Measurements from ENCODE around the gene CAPSL.
A peak's percentile ranks its signal among the peaks of the same experiment; 100 is the strongest.
"Not testable (repeated sequence)": the region's sequence is repeated elsewhere in the genome, so short reads cannot be mapped to it uniquely, and the experiment has no call there.

The CAPSL gene

DNA sequence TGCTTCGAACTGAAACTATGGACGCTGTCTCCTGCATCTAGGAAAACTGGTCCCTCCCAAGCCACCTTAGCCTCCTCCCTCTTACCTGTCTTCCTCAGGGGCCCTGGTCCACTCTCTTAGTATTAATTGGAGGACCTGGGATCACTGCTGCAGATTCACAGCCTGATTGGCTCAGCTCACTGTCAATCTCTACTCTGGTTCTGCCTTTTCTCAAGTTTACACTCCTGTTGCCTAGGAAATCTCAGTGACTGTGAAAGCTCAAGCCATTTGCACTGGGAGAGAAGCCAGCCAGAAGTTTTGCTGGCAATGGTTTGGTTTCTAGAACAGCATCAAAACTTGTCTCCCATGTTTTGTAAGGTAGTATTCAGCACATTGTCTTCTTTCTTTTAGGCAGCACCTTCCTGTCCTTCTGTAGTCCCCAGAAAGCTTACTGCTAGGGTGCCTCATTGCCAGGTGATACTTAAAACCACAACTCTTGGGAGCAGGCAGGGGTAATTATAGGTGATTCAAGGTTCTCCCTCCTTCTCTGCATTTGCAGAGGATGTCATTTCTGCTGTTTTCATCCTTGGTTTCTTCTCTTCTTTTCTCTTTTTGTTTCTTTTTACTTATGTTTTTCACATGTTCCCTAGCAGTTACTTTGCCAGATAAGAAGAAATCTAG, at the start of gene CAPSL:
Gene CAPSL, minus strand, starts transcription at position 55 of the 660 bp plus-strand sequence. CDS start 17,502 bp downstream, outside the sequence.
- Histone ChIP-seq H3K36me3 (ENCODE audit: control insufficient read depth, insufficient read depth, low read length) (no peaks in the 10 kb centered on the region), H3K27ac (ENCODE audit: low read depth, low read length) (no peak within 1 kb of the TSS), H3K27me3 (ENCODE audit: control insufficient read depth, insufficient read depth, low read length) (no peaks in the 10 kb centered on the region)

DNA sequence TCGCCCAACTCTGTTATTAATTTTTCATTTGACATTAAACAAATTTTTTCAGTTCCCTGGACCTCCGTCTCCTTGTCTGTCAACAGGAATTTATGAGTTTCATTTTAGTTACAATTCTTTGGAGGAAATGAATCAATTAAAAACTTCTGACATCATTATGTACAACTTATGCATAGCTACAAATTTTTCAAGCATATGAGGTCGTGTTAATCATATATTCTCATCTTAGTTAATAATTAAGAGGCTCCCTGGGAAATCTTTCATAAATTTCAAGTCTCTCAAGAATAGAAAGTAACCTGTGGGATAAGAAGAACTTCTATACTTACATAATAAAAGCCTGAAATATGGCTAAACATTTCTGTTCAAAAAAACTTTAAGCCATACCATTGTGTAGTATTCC, 49.4 kb upstream of the CAPSL start:
- no peaks in the 10 kb centered on the region for H3K36me3 ChIP-seq (ENCODE audit: control insufficient read depth, insufficient read depth, low read length)
- peaks cover 5% of the 10 kb centered on the region; the same call in 1 of the 2 replicates for H3K4me1 ChIP-seq (ENCODE audit: control insufficient read depth, insufficient read depth, low read length)
- no peak overlapping the region for H3K9ac ChIP-seq (ENCODE audit: low read depth, low read length)
- H3K9me3 ChIP-seq (ENCODE audit: control insufficient read depth, insufficient read depth, low read length), result peaks cover under 1% of the 10 kb centered on the region; the same call in 1 of the 2 replicates
- peaks cover 25% of the 10 kb centered on the region for H3K27me3 ChIP-seq (ENCODE audit: control insufficient read depth, insufficient read depth, low read length)
- H3K27ac ChIP-seq (ENCODE audit: low read depth, low read length), result no peak overlapping the region
- H3K4me3 ChIP-seq (ENCODE audit: low read depth, low read length), result no peak overlapping the region

More for the DNA sequence above, at the start of gene CAPSL:
- Histone ChIP-seq H3K4me3 (ENCODE audit: low read depth, low read length) (no peak within 1 kb of the TSS), H3K9ac (ENCODE audit: low read depth, low read length) (no peak within 1 kb of the TSS), H3K4me1 (ENCODE audit: control insufficient read depth, insufficient read depth, low read length) (no peaks in the 10 kb centered on the region), H3K9me3 (ENCODE audit: control insufficient read depth, insufficient read depth, low read length) (no peaks in the 10 kb centered on the region)

DNA sequence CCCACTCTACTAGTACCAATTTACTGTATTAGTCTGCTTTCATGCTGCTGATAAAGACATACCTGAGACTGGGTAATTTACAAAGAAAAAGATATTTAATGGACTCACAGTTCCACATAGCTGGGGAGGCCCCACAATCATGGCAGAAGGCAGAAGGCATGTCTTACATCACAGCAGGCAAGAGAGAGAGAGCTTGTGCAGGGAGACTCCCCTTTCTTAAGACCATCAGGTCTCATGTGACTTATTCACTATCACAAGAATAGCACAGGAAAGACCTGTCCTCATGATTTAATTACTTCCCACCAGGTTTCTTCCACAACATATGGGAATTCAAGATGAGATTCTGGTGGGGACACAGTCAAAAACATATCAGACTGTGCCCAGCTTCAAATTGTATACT, 41.3 kb upstream of the CAPSL start:
- no peak overlapping the region for H3K4me3 ChIP-seq (ENCODE audit: low read depth, low read length)
- H3K27me3 ChIP-seq (ENCODE audit: control insufficient read depth, insufficient read depth, low read length), result no peaks in the 10 kb centered on the region
- peaks cover 24% of the 10 kb centered on the region for H3K9me3 ChIP-seq (ENCODE audit: control insufficient read depth, insufficient read depth, low read length)
- H3K4me1 ChIP-seq (ENCODE audit: control insufficient read depth, insufficient read depth, low read length), result no peaks in the 10 kb centered on the region
- H3K27ac ChIP-seq (ENCODE audit: low read depth, low read length), result no peak overlapping the region
- no peaks in the 10 kb centered on the region for H3K36me3 ChIP-seq (ENCODE audit: control insufficient read depth, insufficient read depth, low read length)
- H3K9ac ChIP-seq (ENCODE audit: low read depth, low read length), result no peak overlapping the region

DNA sequence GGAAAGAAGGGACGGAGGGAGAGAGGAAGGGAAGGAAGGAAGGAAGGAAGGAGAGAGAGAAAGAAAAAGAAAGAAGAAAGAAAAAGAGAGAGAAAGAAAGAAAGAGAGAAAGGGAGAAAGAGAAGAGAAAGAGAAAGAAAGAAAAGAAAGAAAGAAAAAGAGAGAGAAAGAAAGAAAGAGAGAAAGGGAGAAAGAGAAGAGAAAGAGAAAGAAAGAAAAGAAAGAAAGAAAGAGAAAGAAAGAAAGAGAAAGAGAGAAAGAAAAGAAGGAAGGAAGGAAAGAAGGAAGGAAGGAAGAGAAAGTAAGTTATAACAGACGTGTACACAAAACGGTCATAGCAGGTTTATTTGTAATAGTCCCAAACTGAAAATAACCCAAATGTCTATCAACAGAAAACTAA, 38.4 kb upstream of the CAPSL start:
- not testable (repeated sequence) for H3K36me3 ChIP-seq (ENCODE audit: control insufficient read depth, insufficient read depth, low read length); H3K27ac ChIP-seq (ENCODE audit: low read depth, low read length); H3K9ac ChIP-seq (ENCODE audit: low read depth, low read length); H3K4me1 ChIP-seq (ENCODE audit: control insufficient read depth, insufficient read depth, low read length); H3K4me3 ChIP-seq (ENCODE audit: low read depth, low read length); H3K27me3 ChIP-seq (ENCODE audit: control insufficient read depth, insufficient read depth, low read length)
- peaks cover 14% of the 10 kb centered on the region for H3K9me3 ChIP-seq (ENCODE audit: control insufficient read depth, insufficient read depth, low read length)

DNA sequence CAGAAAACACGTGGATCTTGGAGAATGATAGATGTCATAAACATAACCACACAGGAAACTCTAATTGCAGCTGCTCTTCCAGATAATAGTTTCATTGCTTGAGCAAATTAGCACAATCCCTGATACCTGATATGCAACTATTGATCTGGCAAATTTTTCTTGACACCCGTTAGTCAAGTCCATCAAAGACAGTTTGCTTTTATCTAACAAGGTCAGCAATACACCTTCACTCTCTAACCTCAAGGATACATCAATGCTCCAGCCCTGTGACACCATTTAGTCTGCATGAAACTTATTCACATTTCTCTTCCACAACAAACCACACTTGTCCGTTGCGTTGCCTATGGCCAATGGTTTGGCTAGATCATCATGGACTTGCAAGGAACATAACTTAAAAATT, 36.1 kb upstream of the CAPSL start:
- no peaks in the 10 kb centered on the region for H3K27me3 ChIP-seq (ENCODE audit: control insufficient read depth, insufficient read depth, low read length)
- no peaks in the 10 kb centered on the region for H3K4me1 ChIP-seq (ENCODE audit: control insufficient read depth, insufficient read depth, low read length)
- no peak overlapping the region for H3K9ac ChIP-seq (ENCODE audit: low read depth, low read length)
- H3K9me3 ChIP-seq (ENCODE audit: control insufficient read depth, insufficient read depth, low read length), result no peaks in the 10 kb centered on the region; the same call in 1 of the 2 replicates
- no peak overlapping the region for H3K4me3 ChIP-seq (ENCODE audit: low read depth, low read length)
- H3K36me3 ChIP-seq (ENCODE audit: control insufficient read depth, insufficient read depth, low read length), result no peaks in the 10 kb centered on the region
- H3K27ac ChIP-seq (ENCODE audit: low read depth, low read length), result no peak overlapping the region

DNA sequence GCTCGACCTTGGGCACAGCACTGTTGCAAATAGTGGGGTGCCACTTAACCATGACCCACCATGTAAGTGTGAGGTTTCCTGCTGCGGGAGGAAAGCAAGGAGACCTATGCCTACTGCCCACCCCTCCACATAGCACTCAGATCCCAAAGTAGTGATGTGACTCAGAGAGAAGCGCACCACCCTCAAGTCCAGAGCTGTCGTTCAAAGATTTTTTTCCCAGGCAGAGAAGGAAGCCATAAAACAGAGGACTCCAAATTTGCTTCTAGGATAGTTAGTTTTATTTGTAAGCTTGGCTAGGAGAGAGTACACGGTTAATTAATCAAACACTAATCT, 33.4 kb upstream of the CAPSL start:
- H3K36me3 ChIP-seq (ENCODE audit: control insufficient read depth, insufficient read depth, low read length), result no peaks in the 10 kb centered on the region
- H3K9ac ChIP-seq (ENCODE audit: low read depth, low read length), result no peak overlapping the region
- H3K4me3 ChIP-seq (ENCODE audit: low read depth, low read length), result no peak overlapping the region
- no peak overlapping the region for H3K27ac ChIP-seq (ENCODE audit: low read depth, low read length)
- no peaks in the 10 kb centered on the region for H3K4me1 ChIP-seq (ENCODE audit: control insufficient read depth, insufficient read depth, low read length)
- no peaks in the 10 kb centered on the region for H3K27me3 ChIP-seq (ENCODE audit: control insufficient read depth, insufficient read depth, low read length)
- H3K9me3 ChIP-seq (ENCODE audit: control insufficient read depth, insufficient read depth, low read length), result no peaks in the 10 kb centered on the region

DNA sequence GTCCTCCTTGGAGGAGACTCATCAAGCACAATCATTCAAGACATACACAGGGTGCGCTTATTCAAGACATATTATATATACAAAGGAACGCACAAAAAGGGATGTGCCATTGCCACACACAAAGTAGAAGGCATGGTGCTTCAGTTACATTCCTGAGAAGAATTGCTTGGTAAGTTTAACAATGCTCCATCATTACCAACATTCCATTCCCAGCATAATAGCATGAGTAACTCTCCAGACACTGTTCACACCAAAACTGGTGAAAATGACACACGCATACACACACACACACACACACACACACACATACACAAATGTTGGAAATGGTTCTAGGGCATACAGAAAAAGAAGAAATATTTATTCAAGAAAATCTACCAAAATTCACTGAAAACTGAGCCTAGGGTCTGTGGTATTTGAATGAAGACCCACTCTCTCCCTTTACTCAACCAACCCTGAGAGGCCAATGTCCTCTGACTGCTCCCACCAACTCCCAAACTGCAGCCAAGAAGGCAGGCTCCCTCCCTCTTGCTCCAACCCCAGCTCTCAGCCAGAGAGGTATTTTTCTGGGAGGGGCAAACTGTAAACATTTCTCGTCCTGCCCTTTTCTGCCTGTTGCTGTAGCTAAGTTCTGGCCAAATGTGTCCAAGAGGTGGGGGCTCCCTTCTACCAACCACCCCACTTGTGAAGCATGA, 32.9 kb upstream of the CAPSL start:
- Histone ChIP-seq H3K9me3 (ENCODE audit: control insufficient read depth, insufficient read depth, low read length) (no peaks in the 10 kb centered on the region), H3K4me1 (ENCODE audit: control insufficient read depth, insufficient read depth, low read length) (no peaks in the 10 kb centered on the region), H3K4me3 (ENCODE audit: low read depth, low read length) (no peak overlapping the region), H3K27me3 (ENCODE audit: control insufficient read depth, insufficient read depth, low read length) (no peaks in the 10 kb centered on the region), H3K27ac (ENCODE audit: low read depth, low read length) (no peak overlapping the region), H3K9ac (ENCODE audit: low read depth, low read length) (no peak overlapping the region), H3K36me3 (ENCODE audit: control insufficient read depth, insufficient read depth, low read length) (no peaks in the 10 kb centered on the region)

DNA sequence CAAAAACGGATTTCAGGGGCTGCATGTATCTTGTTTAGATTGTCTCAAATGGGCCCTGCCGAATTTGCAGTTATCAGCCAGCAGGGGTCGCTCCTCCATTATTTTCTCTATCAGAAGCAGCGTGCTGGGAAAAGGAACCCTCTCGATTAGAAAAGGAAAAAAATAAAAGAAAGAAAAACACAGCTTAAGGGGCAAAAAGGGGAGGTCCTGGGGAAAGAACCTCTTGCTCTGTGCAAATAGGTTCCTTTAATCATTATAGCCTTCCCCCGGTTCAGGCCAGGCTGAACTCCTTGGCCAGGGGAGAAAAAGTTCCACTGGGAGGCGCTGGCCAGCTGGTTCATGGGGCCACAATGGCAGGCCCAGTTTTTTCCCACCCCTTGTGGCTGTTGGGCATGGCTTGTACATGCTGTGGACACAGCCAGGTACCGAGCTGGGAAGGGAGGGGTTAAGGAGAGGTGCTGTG, 25.0 kb upstream of the CAPSL start:
- H3K27ac ChIP-seq (ENCODE audit: low read depth, low read length), result no peak overlapping the region
- peaks cover 3% of the 10 kb centered on the region; the same call in 1 of the 2 replicates for H3K9me3 ChIP-seq (ENCODE audit: control insufficient read depth, insufficient read depth, low read length)
- H3K9ac ChIP-seq (ENCODE audit: low read depth, low read length), result no peak overlapping the region
- no peaks in the 10 kb centered on the region for H3K4me1 ChIP-seq (ENCODE audit: control insufficient read depth, insufficient read depth, low read length)
- no peaks in the 10 kb centered on the region for H3K36me3 ChIP-seq (ENCODE audit: control insufficient read depth, insufficient read depth, low read length)
- H3K4me3 ChIP-seq (ENCODE audit: low read depth, low read length), result peak overlapping the region; percentile 46
- H3K27me3 ChIP-seq (ENCODE audit: control insufficient read depth, insufficient read depth, low read length), result no peaks in the 10 kb centered on the region

DNA sequence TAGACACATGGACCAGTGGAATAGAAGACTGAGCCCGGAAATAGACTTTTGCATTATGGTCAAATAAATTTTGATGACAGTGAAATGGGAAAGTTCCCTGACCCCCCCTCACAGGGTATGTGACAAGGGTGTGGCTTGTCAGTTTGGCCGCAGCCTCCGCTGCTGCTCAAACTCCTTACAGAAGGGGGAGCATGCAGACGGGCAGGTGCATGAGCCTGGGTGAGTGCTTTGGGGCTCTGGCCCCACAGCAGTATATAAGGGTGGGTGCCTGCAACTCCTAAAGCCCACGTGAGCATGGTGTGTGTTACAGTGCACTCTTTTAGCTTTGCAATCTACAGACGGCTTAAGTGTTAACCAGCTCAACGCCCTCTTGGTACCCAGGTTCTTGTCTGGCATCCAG, 21.9 kb upstream of the CAPSL start:
- H3K27ac ChIP-seq (ENCODE audit: low read depth, low read length), result no peak overlapping the region
- H3K9me3 ChIP-seq (ENCODE audit: control insufficient read depth, insufficient read depth, low read length), result peaks cover 3% of the 10 kb centered on the region; the same call in 1 of the 2 replicates
- no peaks in the 10 kb centered on the region for H3K36me3 ChIP-seq (ENCODE audit: control insufficient read depth, insufficient read depth, low read length)
- H3K4me3 ChIP-seq (ENCODE audit: low read depth, low read length), result no peak overlapping the region
- no peaks in the 10 kb centered on the region for H3K4me1 ChIP-seq (ENCODE audit: control insufficient read depth, insufficient read depth, low read length)
- H3K9ac ChIP-seq (ENCODE audit: low read depth, low read length), result no peak overlapping the region
- H3K27me3 ChIP-seq (ENCODE audit: control insufficient read depth, insufficient read depth, low read length), result no peaks in the 10 kb centered on the region

DNA sequence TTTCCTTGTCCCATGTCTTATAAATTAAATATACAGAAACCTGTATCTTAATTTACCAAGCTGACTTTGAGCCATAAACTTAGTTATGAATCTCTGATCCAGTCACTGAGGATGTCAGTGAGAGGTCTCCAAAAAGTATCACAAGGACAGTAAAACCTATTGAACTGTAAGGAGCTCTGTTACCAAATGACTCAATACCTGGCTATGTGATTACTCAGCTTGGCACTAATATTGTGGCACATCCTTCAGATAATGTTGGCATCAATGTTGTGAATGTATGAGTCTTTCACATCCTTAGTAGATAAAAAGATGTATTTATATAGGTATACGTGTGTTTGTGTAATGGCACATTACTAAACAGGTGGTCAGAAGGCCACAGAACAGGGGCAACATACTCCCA, 18.0 kb upstream of the CAPSL start:
- Histone ChIP-seq H3K27me3 (ENCODE audit: control insufficient read depth, insufficient read depth, low read length) (peaks cover 6% of the 10 kb centered on the region; the same call in 1 of the 2 replicates), H3K27ac (ENCODE audit: low read depth, low read length) (no peak overlapping the region), H3K9ac (ENCODE audit: low read depth, low read length) (no peak overlapping the region), H3K36me3 (ENCODE audit: control insufficient read depth, insufficient read depth, low read length) (no peaks in the 10 kb centered on the region), H3K4me1 (ENCODE audit: control insufficient read depth, insufficient read depth, low read length) (no peaks in the 10 kb centered on the region), H3K9me3 (ENCODE audit: control insufficient read depth, insufficient read depth, low read length) (no peaks in the 10 kb centered on the region), H3K4me3 (ENCODE audit: low read depth, low read length) (no peak overlapping the region)

DNA sequence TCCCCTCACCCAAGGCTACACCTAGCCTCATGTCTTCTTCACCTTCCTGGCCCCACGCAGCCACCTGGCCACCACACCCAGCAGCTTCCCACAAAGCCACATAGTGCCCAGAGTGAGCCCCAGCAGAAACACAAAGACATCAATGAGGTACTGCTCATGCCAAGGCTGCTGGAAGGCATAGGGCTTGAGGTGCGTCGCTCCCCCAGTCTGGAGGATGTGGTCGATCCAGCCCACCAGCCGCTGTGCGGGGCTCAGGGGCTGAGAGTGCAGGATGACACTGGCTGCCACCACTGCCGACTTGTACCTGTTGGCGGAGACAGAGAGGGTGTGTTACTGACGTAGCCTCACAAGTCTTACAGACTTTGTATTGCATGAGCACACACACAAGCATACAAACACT, 15.8 kb upstream of the CAPSL start:
- Histone ChIP-seq H3K27ac (ENCODE audit: low read depth, low read length) (no peak overlapping the region), H3K36me3 (ENCODE audit: control insufficient read depth, insufficient read depth, low read length) (no peaks in the 10 kb centered on the region), H3K4me1 (ENCODE audit: control insufficient read depth, insufficient read depth, low read length) (no peaks in the 10 kb centered on the region), H3K27me3 (ENCODE audit: control insufficient read depth, insufficient read depth, low read length) (peaks cover 6% of the 10 kb centered on the region; the same call in 1 of the 2 replicates), H3K4me3 (ENCODE audit: low read depth, low read length) (no peak overlapping the region), H3K9me3 (ENCODE audit: control insufficient read depth, insufficient read depth, low read length) (no peaks in the 10 kb centered on the region), H3K9ac (ENCODE audit: low read depth, low read length) (no peak overlapping the region)

Measured in HUES48 (cell line).